SK-N-SH (cell line): ENCODE data around the gene TMCC2.

Experiments
- CHD2 ChIP-seq: fragments of 150-350 bp; IDR thresholded peaks from 2 replicates; pipeline ENCODE4 v1.6.1; 2018; ENCODE audit warnings: low read length; ENCODE audit not compliant: partially characterized antibody
- JUND ChIP-seq: IDR thresholded peaks from 2 replicates; pipeline ENCODE4 v1.4.0; 2012
- POLR2AphosphoS5 ChIP-seq: IDR thresholded peaks from 2 replicates; pipeline ENCODE4 v1.6.1; 2012; ENCODE audit warnings: low read depth, low read length
- RAD21 ChIP-seq: IDR thresholded peaks from 2 replicates; pipeline ENCODE4 v1.6.1; 2012; ENCODE audit warnings: mild to moderate bottlenecking, low read length
- RCOR1 ChIP-seq: fragments of 150-350 bp; IDR thresholded peaks from 2 replicates; pipeline ENCODE4 v1.6.1; 2017; ENCODE audit warnings: antibody characterized with exemption, low read length
- YY1 ChIP-seq: IDR thresholded peaks from 2 replicates; pipeline ENCODE4 v1.4.0; 2012; ENCODE audit warnings: low read depth, mild to moderate bottlenecking
- TF ChIP-seq, protein P1 (sequence below): IDR thresholded peaks from 2 replicates; pipeline ENCODE4 v1.4.0; 2012; ENCODE audit warnings: low read depth, borderline replicate concordance
- TF ChIP-seq, protein P2 (sequence below): fragments of 200-600 bp; sonication (generic); IDR thresholded peaks from 2 replicates; pipeline ENCODE4 v1.6.1; 2017; ENCODE audit warnings: antibody characterized with exemption, mild to moderate bottlenecking, moderate library complexity
- TF ChIP-seq, protein P3 (sequence below): IDR thresholded peaks from 2 replicates; pipeline ENCODE4 v1.6.1; 2012; ENCODE audit warnings: mild to moderate bottlenecking, low read depth, low read length, moderate library complexity
- TF ChIP-seq, protein P4 (sequence below): IDR thresholded peaks from 2 replicates; pipeline ENCODE4 v1.4.0; 2012; ENCODE audit warnings: low read depth

DNA sequence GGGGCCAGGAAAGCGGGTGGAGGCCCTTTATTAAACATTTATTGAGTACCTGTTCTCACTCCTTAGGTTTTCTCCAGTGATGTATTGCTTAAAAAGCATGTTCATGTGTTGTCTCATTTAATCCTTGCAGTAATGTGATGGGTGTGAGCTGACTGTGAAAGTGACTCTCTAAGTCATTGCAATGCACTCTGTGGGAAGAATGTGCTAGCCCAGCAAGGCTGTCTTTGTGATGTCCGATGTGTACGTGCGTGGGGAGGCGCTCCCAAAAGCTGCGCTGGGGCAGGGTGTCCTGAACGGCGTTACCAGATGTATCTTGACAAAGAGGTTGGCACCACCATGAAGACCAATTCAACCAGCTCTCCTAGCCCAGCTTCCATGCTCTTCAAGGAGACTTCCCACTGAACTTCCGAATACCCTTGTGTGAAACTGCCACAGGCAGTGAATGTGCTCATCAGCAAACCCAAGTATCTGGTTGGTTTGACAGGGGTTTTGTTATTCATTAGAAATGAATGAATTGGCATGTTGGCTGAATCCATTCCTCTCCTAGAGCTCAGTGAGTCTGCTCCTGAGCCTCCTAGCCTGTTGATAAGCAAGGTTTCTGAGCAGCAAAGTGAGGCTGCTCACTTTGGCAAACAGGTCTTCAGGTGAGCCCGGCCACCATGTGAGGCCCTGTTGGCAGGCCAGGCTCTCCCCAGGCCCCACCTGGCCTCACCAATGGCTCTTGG is 65.8 kb downstream of the TMCC2 start:
- TF ChIP-seq RAD21, result no peak
- no peak for TF ChIP-seq POLR2AphosphoS5
- TF ChIP-seq, protein P1, sequence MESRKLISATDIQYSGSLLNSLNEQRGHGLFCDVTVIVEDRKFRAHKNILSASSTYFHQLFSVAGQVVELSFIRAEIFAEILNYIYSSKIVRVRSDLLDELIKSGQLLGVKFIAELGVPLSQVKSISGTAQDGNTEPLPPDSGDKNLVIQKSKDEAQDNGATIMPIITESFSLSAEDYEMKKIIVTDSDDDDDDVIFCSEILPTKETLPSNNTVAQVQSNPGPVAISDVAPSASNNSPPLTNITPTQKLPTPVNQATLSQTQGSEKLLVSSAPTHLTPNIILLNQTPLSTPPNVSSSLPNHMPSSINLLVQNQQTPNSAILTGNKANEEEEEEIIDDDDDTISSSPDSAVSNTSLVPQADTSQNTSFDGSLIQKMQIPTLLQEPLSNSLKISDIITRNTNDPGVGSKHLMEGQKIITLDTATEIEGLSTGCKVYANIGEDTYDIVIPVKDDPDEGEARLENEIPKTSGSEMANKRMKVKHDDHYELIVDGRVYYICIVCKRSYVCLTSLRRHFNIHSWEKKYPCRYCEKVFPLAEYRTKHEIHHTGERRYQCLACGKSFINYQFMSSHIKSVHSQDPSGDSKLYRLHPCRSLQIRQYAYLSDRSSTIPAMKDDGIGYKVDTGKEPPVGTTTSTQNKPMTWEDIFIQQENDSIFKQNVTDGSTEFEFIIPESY, result no peak
- no peak for TF ChIP-seq RCOR1
- TF ChIP-seq, protein P2, sequence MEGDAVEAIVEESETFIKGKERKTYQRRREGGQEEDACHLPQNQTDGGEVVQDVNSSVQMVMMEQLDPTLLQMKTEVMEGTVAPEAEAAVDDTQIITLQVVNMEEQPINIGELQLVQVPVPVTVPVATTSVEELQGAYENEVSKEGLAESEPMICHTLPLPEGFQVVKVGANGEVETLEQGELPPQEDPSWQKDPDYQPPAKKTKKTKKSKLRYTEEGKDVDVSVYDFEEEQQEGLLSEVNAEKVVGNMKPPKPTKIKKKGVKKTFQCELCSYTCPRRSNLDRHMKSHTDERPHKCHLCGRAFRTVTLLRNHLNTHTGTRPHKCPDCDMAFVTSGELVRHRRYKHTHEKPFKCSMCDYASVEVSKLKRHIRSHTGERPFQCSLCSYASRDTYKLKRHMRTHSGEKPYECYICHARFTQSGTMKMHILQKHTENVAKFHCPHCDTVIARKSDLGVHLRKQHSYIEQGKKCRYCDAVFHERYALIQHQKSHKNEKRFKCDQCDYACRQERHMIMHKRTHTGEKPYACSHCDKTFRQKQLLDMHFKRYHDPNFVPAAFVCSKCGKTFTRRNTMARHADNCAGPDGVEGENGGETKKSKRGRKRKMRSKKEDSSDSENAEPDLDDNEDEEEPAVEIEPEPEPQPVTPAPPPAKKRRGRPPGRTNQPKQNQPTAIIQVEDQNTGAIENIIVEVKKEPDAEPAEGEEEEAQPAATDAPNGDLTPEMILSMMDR, result no peak
- TF ChIP-seq, protein P3, sequence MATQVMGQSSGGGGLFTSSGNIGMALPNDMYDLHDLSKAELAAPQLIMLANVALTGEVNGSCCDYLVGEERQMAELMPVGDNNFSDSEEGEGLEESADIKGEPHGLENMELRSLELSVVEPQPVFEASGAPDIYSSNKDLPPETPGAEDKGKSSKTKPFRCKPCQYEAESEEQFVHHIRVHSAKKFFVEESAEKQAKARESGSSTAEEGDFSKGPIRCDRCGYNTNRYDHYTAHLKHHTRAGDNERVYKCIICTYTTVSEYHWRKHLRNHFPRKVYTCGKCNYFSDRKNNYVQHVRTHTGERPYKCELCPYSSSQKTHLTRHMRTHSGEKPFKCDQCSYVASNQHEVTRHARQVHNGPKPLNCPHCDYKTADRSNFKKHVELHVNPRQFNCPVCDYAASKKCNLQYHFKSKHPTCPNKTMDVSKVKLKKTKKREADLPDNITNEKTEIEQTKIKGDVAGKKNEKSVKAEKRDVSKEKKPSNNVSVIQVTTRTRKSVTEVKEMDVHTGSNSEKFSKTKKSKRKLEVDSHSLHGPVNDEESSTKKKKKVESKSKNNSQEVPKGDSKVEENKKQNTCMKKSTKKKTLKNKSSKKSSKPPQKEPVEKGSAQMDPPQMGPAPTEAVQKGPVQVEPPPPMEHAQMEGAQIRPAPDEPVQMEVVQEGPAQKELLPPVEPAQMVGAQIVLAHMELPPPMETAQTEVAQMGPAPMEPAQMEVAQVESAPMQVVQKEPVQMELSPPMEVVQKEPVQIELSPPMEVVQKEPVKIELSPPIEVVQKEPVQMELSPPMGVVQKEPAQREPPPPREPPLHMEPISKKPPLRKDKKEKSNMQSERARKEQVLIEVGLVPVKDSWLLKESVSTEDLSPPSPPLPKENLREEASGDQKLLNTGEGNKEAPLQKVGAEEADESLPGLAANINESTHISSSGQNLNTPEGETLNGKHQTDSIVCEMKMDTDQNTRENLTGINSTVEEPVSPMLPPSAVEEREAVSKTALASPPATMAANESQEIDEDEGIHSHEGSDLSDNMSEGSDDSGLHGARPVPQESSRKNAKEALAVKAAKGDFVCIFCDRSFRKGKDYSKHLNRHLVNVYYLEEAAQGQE, result no peak
- TF ChIP-seq JUND, result no peak
- TF ChIP-seq, protein P4, sequence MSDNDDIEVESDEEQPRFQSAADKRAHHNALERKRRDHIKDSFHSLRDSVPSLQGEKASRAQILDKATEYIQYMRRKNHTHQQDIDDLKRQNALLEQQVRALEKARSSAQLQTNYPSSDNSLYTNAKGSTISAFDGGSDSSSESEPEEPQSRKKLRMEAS, result no peak
- no peak for TF ChIP-seq CHD2
- no peak for TF ChIP-seq YY1
